ENCODE measurements around the gene PKDREJ.

GRCh38 chr22:46275455-46276122 is 12.4 kb upstream of the PKDREJ start:
- TF ChIP-seq, protein P1, sequence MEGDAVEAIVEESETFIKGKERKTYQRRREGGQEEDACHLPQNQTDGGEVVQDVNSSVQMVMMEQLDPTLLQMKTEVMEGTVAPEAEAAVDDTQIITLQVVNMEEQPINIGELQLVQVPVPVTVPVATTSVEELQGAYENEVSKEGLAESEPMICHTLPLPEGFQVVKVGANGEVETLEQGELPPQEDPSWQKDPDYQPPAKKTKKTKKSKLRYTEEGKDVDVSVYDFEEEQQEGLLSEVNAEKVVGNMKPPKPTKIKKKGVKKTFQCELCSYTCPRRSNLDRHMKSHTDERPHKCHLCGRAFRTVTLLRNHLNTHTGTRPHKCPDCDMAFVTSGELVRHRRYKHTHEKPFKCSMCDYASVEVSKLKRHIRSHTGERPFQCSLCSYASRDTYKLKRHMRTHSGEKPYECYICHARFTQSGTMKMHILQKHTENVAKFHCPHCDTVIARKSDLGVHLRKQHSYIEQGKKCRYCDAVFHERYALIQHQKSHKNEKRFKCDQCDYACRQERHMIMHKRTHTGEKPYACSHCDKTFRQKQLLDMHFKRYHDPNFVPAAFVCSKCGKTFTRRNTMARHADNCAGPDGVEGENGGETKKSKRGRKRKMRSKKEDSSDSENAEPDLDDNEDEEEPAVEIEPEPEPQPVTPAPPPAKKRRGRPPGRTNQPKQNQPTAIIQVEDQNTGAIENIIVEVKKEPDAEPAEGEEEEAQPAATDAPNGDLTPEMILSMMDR (IDR thresholded peaks at IDR 0.05; ENCODE audit: low read depth, low read length, poor library complexity, severe bottlenecking) = no peak
- TF ChIP-seq EZH2phosphoT487 (IDR thresholded peaks at IDR 0.05; ENCODE audit: borderline replicate concordance, low read length) = no peak

Measured in DOHH2 (cell line).